Liver (tissue), 9 donors: ENCODE results near the gene MYH14. TPM values are rescaled to one million over a fixed set of nuclear protein-coding genes. Genes with fewer than 3 reads are reported as not detected.

ENCODE experiments used
- DNase-seq: peaks from one replicate; pipeline ENCODE4 v3.0.0-alpha.2; 2017; ENCODE audit warnings: low spot score
- H3K27ac ChIP-seq, 2 donors: one replicate each; pipeline ENCODE4 v1.7.0; 2013; ENCODE audit warnings: inconsistent platforms in 2 of 2, low read length in 2 of 2, control low read depth in 1 of 2, low read depth in 1 of 2, mild to moderate bottlenecking in 1 of 2
- H3K27me3 ChIP-seq, 4 donors: one replicate each; pipeline versions ENCODE4 v1.6.1 to v1.7.0; 2013; ENCODE audit warnings: low read length in 3 of 4, inconsistent platforms in 1 of 4, mild to moderate bottlenecking in 1 of 4, moderate library complexity in 1 of 4; ENCODE audit not compliant: control insufficient read depth in 4 of 4, insufficient read depth in 4 of 4
- H3K36me3 ChIP-seq, 4 donors: one replicate each; pipeline versions ENCODE4 v1.6.1 to v1.7.0; 2013; ENCODE audit warnings: low read length in 3 of 4, mild to moderate bottlenecking in 3 of 4, low read depth in 1 of 4, moderate library complexity in 1 of 4; ENCODE audit not compliant: control insufficient read depth in 4 of 4, insufficient read depth in 3 of 4
- H3K4me1 ChIP-seq, 4 donors: one replicate each; pipeline versions ENCODE4 v1.6.1 to v1.7.0; 2013; ENCODE audit warnings: low read length in 3 of 4, mild to moderate bottlenecking in 3 of 4, moderate library complexity in 1 of 4; ENCODE audit not compliant: control insufficient read depth in 4 of 4, insufficient read depth in 4 of 4
- H3K4me3 ChIP-seq, 3 donors: one replicate each; pipeline versions ENCODE4 v1.6.1 to v1.7.0; 2013; ENCODE audit warnings: low read length in 3 of 3, control low read depth in 1 of 3, low read depth in 1 of 3, mild to moderate bottlenecking in 1 of 3
- H3K9ac ChIP-seq, 2 donors: one replicate each; pipeline ENCODE4 v1.7.0; 2013; ENCODE audit warnings: low read length in 2 of 2, mild to moderate bottlenecking in 2 of 2, moderate library complexity in 2 of 2, control low read depth in 1 of 2, low read depth in 1 of 2
- H3K9me3 ChIP-seq, 4 donors: one replicate each; pipeline versions ENCODE4 v1.6.1 to v1.7.0; 2013; ENCODE audit warnings: low read length in 3 of 4; ENCODE audit not compliant: control insufficient read depth in 4 of 4
- ATF3 ChIP-seq: IDR thresholded peaks from 2 replicates; pipeline ENCODE4 v1.6.1; 2016; ENCODE audit warnings: antibody characterized with exemption
- CTCF ChIP-seq: fragments of 150-350 bp; IDR thresholded peaks from 2 replicates; pipeline ENCODE4 v1.5.1; 2017; ENCODE audit warnings: improper control_type of control experiment, low read depth, low read length; ENCODE audit not compliant: missing input control
- EGR1 ChIP-seq, 2 donors: IDR thresholded peaks; 2 replicates each; pipeline ENCODE4 v1.6.1; 2016 to 2018; ENCODE audit warnings: antibody characterized with exemption in 2 of 2, low read depth in 2 of 2
- FOXA1 ChIP-seq: IDR thresholded peaks from 2 replicates; pipeline ENCODE4 v1.6.1; 2016; ENCODE audit warnings: antibody characterized with exemption
- FOXA2 ChIP-seq: IDR thresholded peaks from 2 replicates; pipeline ENCODE4 v1.6.1; 2016; ENCODE audit warnings: antibody characterized with exemption
- GABPA ChIP-seq, 2 donors: IDR thresholded peaks in 1 of 2; conservative IDR thresholded peaks in 1 of 2; 2 replicates each; pipeline ENCODE4 v1.6.1; 2016; ENCODE audit warnings: antibody characterized with exemption in 2 of 2, mild to moderate bottlenecking in 1 of 2, moderate library complexity in 1 of 2
- HNF4A ChIP-seq, 2 donors: conservative IDR thresholded peaks; 2 replicates each; pipeline ENCODE4 v1.6.1; 2016; ENCODE audit warnings: antibody characterized with exemption in 2 of 2, mild to moderate bottlenecking in 2 of 2
- HNF4G ChIP-seq: IDR thresholded peaks from 2 replicates; pipeline ENCODE4 v1.6.1; 2016; ENCODE audit warnings: antibody characterized with exemption
- JUND ChIP-seq, 2 donors: IDR thresholded peaks; 2 replicates each; pipeline ENCODE4 v1.6.1; 2016; ENCODE audit warnings: antibody characterized with exemption in 2 of 2
- MAX ChIP-seq: IDR thresholded peaks from 2 replicates; pipeline ENCODE4 v1.6.1; 2016; ENCODE audit warnings: antibody characterized with exemption
- NR2F2 ChIP-seq: IDR thresholded peaks from 2 replicates; pipeline ENCODE4 v1.6.1; 2016; ENCODE audit warnings: antibody characterized with exemption
- RAD21 ChIP-seq, 2 donors: IDR thresholded peaks; 2 replicates each; pipeline ENCODE4 v1.6.1; 2016; ENCODE audit warnings: antibody characterized with exemption in 2 of 2, mild to moderate bottlenecking in 2 of 2
- REST ChIP-seq: IDR thresholded peaks from 2 replicates; pipeline ENCODE4 v1.6.1; 2016; ENCODE audit warnings: antibody characterized with exemption, mild to moderate bottlenecking
- RXRA ChIP-seq, 2 donors: IDR thresholded peaks; 2 replicates each; pipeline ENCODE4 v1.6.1; 2017 to 2018; ENCODE audit warnings: antibody characterized with exemption in 2 of 2, mild to moderate bottlenecking in 1 of 2
- SP1 ChIP-seq: IDR thresholded peaks from 2 replicates; pipeline ENCODE4 v1.6.1; 2018; ENCODE audit warnings: antibody characterized with exemption, mild to moderate bottlenecking
- TAF1 ChIP-seq: conservative IDR thresholded peaks from 2 replicates; pipeline ENCODE4 v1.6.1; 2016; ENCODE audit warnings: antibody characterized with exemption, mild to moderate bottlenecking
- YY1 ChIP-seq: IDR thresholded peaks from 2 replicates; pipeline ENCODE4 v1.6.1; 2016; ENCODE audit warnings: antibody characterized with exemption, mild to moderate bottlenecking
- ZBTB33 ChIP-seq: IDR thresholded peaks from 2 replicates; pipeline ENCODE4 v1.6.1; 2016; ENCODE audit warnings: antibody characterized with exemption
- WGBS: extraction: QIAGEN DNeasy Blood & Tissue Kit; methylation state at CpG from one replicate; pipeline ENCODE4 v1.1.7; 2013; 5-methylcytosine and 5-hydroxymethylcytosine counted together
- polyA plus RNA-seq, 2 donors: library from polyadenylated mRNA; stranded (reverse) in 1 of 2; unstranded in 1 of 2; fragments of 200-250 nt in 1 of 2; fragments of >200 nt in 1 of 2; fragmentation: Nextera tagmentation in 1 of 2; extraction: Ambion mirVana in 1 of 2; gene quantifications; one replicate each; pipeline versions ENCODE4 v1.2.1 to v1.2.3, GENCODE V29; 2013 to 2015
- total RNA-seq, 2 donors: library from RNA; depleted of rRNA; stranded (reverse); fragments of >200 nt; gene quantifications; one replicate each; pipeline ENCODE4 v1.2.3, GENCODE V29; 2014
- donor health status: healthy.
- donor health status: healthy.
- donor health status: healthy.
- donor health status: healthy.
- donor health status: healthy.

Gene MYH14
- total and polyA plus RNA-seq, 4 donors, result 12.4 to 37.5 (median 25.5) TPM

- TF ChIP-seq FOXA1, result no peak
- no peak for TF ChIP-seq JUND (IDR thresholded peaks at IDR 0.05)
- TF ChIP-seq YY1, result no peak
- TF ChIP-seq FOXA2, result no peak
- no peak for TF ChIP-seq REST
Observed at GRCh38 chr19:50292216-50292827, 88.9 kb downstream of the MYH14 start (continued).

GRCh38 chr19:50293263-50294004 is 90.0 kb downstream of the MYH14 start:
- Histone ChIP-seq H3K4me1 (no peaks in the 10 kb centered on the region), H3K9me3 (no peaks in the 10 kb centered on the region), H3K27me3 (no peaks in the 10 kb centered on the region), H3K4me3 (no peak overlapping the region), H3K27ac (no peak overlapping the region), H3K9ac (no peak overlapping the region), H3K36me3 (peaks cover 15 to 45% (median 16%) of the 10 kb centered on the region in 4 donors)
- TF ChIP-seq MAX (no peak), ATF3 (no peak), GABPA (IDR thresholded peaks at IDR 0.05 in 1 of 2, conservative IDR thresholded peaks at IDR 0.05 in 1 of 2) (no peak), TAF1 (no peak), RXRA (IDR thresholded peaks at IDR 0.05) (no peak), CTCF (no peak), NR2F2 (no peak), HNF4G (no peak), RAD21 (IDR thresholded peaks at IDR 0.05) (no peak), EGR1 (IDR thresholded peaks at IDR 0.05; ENCODE audit: low read depth in 2 of 2) (no peak), HNF4A (conservative IDR thresholded peaks at IDR 0.05) (no peak), FOXA1 (no peak), REST (no peak), FOXA2 (no peak), ZBTB33 (no peak), JUND (IDR thresholded peaks at IDR 0.05) (no peak), YY1 (no peak), SP1 (no peak)
- DNase-seq, result no peak
- WGBS, result 85% methylated on average over 14 of the region's 14 CpGs
